Naive thymus-derived CD4-positive, alpha-beta T cell (primary cell): ENCODE results near the gene SYP. TPM values are rescaled to one million over a fixed set of nuclear protein-coding genes. Genes with fewer than 3 reads are reported as not detected.

ENCODE experiments used
- ATAC-seq: fragments of 150-1000 bp; cut with Tn5 transposase; 2 replicates; pipeline ENCODE4 v1.10.0; 2021; ENCODE audit warnings: mild to moderate bottlenecking, moderate library complexity
- CTCF ChIA-PET: fragments of 350-600 bp; sonication (Branson Sonifier 250); formaldehyde crosslinking; loops from one replicate; lab custom pipeline; 2021; ENCODE audit warnings: antibody characterized with exemption; lab: Charles Lee
- POLR2A ChIA-PET: fragments of 350-600 bp; sonication (Branson Sonifier 250); formaldehyde crosslinking; loops from one replicate; lab custom pipeline; 2021; ENCODE audit warnings: antibody characterized with exemption, inconsistent platforms; lab: Charles Lee
- DNase-seq, 9 donors: peaks; one replicate each; pipeline versions ENCODE4 v3.0.0 to v3.0.0-alpha.2; 2020 to 2022; ENCODE audit warnings: mixed read lengths in 1 of 9
- H3K27ac ChIP-seq: one replicate; pipeline ENCODE4 v1.7.0; 2013; ENCODE audit warnings: mild to moderate bottlenecking, low read depth, low read length, moderate library complexity
- H3K27me3 ChIP-seq, 2 donors: one replicate each; pipeline ENCODE4 v1.7.0; 2013; ENCODE audit warnings: low read length in 2 of 2, mild to moderate bottlenecking in 2 of 2, moderate library complexity in 2 of 2; ENCODE audit not compliant: control insufficient read depth in 2 of 2, insufficient read depth in 2 of 2
- H3K36me3 ChIP-seq, 3 experiments: 1 replicate in 2 of 3; 2 replicates in 1 of 3; pipeline ENCODE4 v1.7.0; 2013; ENCODE audit warnings: low read length in 3 of 3, mild to moderate bottlenecking in 3 of 3, moderate library complexity in 1 of 3; ENCODE audit not compliant: insufficient read depth in 3 of 3, control insufficient read depth in 2 of 3
- H3K4me1 ChIP-seq, 2 donors: one replicate each; pipeline ENCODE4 v1.7.0; 2013; ENCODE audit warnings: low read length in 2 of 2, mild to moderate bottlenecking in 2 of 2, moderate library complexity in 1 of 2; ENCODE audit not compliant: control insufficient read depth in 2 of 2, insufficient read depth in 2 of 2
- H3K4me3 ChIP-seq: 2 replicates; pipeline ENCODE4 v1.7.0; 2013; ENCODE audit warnings: mild to moderate bottlenecking, low read length
- H3K9me3 ChIP-seq, 3 experiments: 1 replicate in 2 of 3; 2 replicates in 1 of 3; pipeline ENCODE4 v1.7.0; 2013; ENCODE audit warnings: low read length in 3 of 3; ENCODE audit not compliant: control insufficient read depth in 2 of 3
- H3K27ac Mint-ChIP-seq, 9 donors: one replicate each; pipeline ENCODE4 v1.8.0; 2020 to 2022; ENCODE audit warnings: mixed read lengths in 9 of 9, mild to moderate bottlenecking in 8 of 9, moderate library complexity in 5 of 9, inconsistent platforms in 2 of 9
- H3K27me3 Mint-ChIP-seq, 5 donors: one replicate each; pipeline ENCODE4 v1.8.0; 2021 to 2022; ENCODE audit warnings: mixed read lengths in 5 of 5, mild to moderate bottlenecking in 1 of 5
- H3K36me3 Mint-ChIP-seq, 5 donors: one replicate each; pipeline ENCODE4 v1.8.0; 2020 to 2022; ENCODE audit warnings: mixed read lengths in 5 of 5, mild to moderate bottlenecking in 3 of 5, inconsistent platforms in 1 of 5
- H3K4me1 Mint-ChIP-seq, 7 donors: one replicate each; pipeline ENCODE4 v1.8.0; 2020 to 2022; ENCODE audit warnings: mixed read lengths in 7 of 7, mild to moderate bottlenecking in 3 of 7, inconsistent platforms in 1 of 7
- H3K4me3 Mint-ChIP-seq, 10 donors: one replicate each; pipeline ENCODE4 v1.8.0; 2020 to 2022; ENCODE audit warnings: mild to moderate bottlenecking in 10 of 10, mixed read lengths in 10 of 10, moderate library complexity in 6 of 10, inconsistent platforms in 2 of 10
- H3K9me3 Mint-ChIP-seq, 11 donors: one replicate each; pipeline ENCODE4 v1.8.0; 2020 to 2022; ENCODE audit warnings: mixed read lengths in 11 of 11, mild to moderate bottlenecking in 4 of 11, inconsistent platforms in 1 of 11, moderate library complexity in 1 of 11
- intact Hi-C, 2 donors: fragments of 100-400 bp; cut with micrococcal nuclease; formaldehyde crosslinking; loops; one replicate each; pipeline ENCODE4 v1.15.1; 2023
- polyA plus RNA-seq, 2 donors: library from polyadenylated mRNA; unstranded; fragments of 300-500 nt; fragmentation: Illumina TruSeq; gene quantifications; one replicate each; pipeline ENCODE4 v1.2.3, GENCODE V29; 2021
- total RNA-seq, 6 experiments: library from RNA in 5 of 6; stranded (reverse) in 5 of 6; gene quantifications; 1 replicate in 5 of 6; 2 replicates in 1 of 6; pipeline ENCODE4 v1.2.3 and lab custom pipeline; 2021 to 2026

The SYP gene
- total and polyA plus RNA-seq, 7 experiments from 2014 or later, result 0.26 to 2.2 (median 0.53) TPM

DNA sequence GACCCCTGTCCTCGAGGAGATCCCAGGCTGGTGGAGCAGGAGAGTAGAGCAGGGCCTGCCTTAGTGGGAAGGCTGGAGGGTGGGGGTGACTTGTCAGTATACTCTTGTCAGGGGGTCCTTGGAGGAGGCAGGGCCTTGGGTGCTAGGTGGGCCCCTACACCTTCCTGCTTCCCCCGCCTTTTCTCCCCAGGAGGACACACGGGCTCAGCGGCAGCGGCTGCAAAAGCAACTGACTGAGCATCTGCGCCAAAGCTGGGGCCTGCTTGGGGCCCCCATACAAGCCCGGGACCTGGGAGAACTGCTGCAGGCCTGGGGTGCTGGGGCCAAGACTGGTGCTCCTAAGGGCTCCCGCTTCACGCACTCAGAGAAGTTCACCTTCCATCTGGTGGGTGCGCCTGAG, 46.5 kb upstream of the SYP start:
- POLR2A ChIA-PET, result no interaction called here
- intact Hi-C loops, result no loop called here
- H3K9me3 ChIP-seq, result no peaks in the 10 kb centered on the region
- CTCF ChIA-PET, result no interaction called here
- peaks cover 0 to 2% (median 0%) of the 10 kb centered on the region in 11 donors for H3K9me3 Mint-ChIP-seq
- peaks cover 0 to 77% (median 3%) of the 10 kb centered on the region in 3 experiments for H3K36me3 ChIP-seq
- ATAC-seq (no peak), DNase-seq (no peak)
- no peaks in the 10 kb centered on the region for H3K4me1 ChIP-seq
- H3K27ac Mint-ChIP-seq, result peak overlapping the region in 1 of 9 donors; percentile 61
- H3K27me3 Mint-ChIP-seq, result no peaks in the 10 kb centered on the region
- H3K4me3 Mint-ChIP-seq, result no peak overlapping the region
- peaks cover 0 to 7% (median under 1%) of the 10 kb centered on the region in 7 donors for H3K4me1 Mint-ChIP-seq
- no peak overlapping the region for H3K27ac ChIP-seq
- H3K4me3 ChIP-seq, result no peak overlapping the region
- H3K36me3 Mint-ChIP-seq, result peaks cover 0 to 16% (median 5%) of the 10 kb centered on the region in 5 donors
- no peaks in the 10 kb centered on the region for H3K27me3 ChIP-seq

DNA sequence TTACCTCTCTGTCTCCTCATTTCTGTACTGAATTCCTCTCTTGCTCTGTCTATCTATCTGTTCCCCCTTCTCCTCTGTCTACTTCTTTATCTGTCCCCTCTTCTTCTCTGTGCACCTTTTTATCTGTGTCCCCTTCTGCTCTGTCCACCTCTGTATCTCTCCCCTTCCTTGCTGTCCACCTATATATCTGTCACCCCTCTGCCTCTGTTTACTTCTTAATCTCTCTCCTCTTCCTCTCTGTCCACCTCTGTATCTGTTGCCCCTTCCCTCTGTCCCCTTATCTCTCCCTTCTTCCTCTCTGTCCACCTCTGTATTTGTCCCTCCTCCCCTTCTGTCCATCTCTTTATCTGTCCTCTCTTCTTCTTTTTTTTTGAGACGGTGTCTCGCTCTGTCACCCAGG, 44.2 kb upstream of the SYP start:
- Mint-ChIP-seq H3K9me3 (peaks cover 0 to 2% (median 0%) of the 10 kb centered on the region in 11 donors), H3K4me1 (peaks cover 0 to 14% (median 11%) of the 10 kb centered on the region in 7 donors), H3K27ac (peak overlapping the region in 3 of 9 donors; percentile 13 to 83 (median 60)), H3K27me3 (no peaks in the 10 kb centered on the region), H3K36me3 (peaks cover 0 to 16% (median 4%) of the 10 kb centered on the region in 5 donors), H3K4me3 (no peak overlapping the region)
- Histone ChIP-seq H3K27me3 (no peaks in the 10 kb centered on the region), H3K4me1 (no peaks in the 10 kb centered on the region), H3K4me3 (no peak overlapping the region), H3K36me3 (peaks cover 0 to 73% (median 3%) of the 10 kb centered on the region in 3 experiments), H3K9me3 (no peaks in the 10 kb centered on the region), H3K27ac (no peak overlapping the region)
- no peak for DNase-seq
- ChIA-PET POLR2A (no interaction called here), CTCF (no interaction called here)
- intact Hi-C loops, result no loop called here
- ATAC-seq, result no peak

DNA sequence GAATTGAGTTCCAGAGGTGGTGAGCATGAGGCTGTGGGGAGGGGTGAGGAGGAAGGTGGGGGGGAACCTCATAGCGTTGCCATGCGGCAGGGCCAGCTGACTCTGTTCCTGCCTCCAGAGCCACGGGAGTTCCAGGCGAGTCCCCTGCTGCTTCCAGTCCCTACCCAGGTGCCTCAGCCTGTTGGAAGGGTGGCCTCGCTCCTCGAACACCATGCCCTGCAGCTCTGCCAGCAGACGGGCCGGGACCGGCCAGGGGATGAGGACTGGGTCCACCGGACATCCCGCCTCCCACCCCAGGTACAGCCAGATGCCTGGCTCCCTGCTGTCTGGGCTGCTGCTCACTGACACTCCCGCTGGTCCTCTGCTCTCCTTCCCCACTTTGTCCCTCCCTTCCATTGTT, 43.2 kb upstream of the SYP start:
- no peaks in the 10 kb centered on the region for H3K27me3 Mint-ChIP-seq
- H3K36me3 Mint-ChIP-seq, result peaks cover 0 to 14% (median 4%) of the 10 kb centered on the region in 5 donors

DNA sequence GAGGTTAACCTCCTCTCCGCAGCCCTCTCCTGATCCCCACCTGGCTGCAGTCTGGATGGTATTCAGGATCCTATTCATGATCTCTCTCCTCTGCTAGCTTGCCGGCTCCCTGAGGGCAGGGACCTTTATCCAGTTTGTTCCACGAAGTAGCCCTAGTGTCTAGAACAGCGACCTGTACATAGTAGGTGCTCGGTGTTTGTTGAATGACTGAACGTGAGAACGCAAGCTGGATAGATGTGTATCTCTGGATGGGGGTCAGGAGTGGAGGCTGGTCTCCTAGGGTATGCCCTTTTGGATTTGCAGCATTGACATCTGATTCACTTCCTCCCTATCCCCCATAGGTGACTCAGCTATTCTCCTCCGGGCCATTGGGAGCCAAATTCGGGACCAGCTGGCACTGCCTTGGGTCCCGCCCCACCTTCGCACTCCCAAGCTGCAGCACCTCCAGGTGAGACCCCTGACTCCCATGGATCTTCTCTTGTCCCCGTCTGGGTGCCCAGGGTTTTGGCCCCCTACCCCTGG, 42.6 kb upstream of the SYP start:
- Histone ChIP-seq H3K4me3 (no peak overlapping the region), H3K4me1 (no peaks in the 10 kb centered on the region), H3K36me3 (peaks cover 0 to 59% (median 3%) of the 10 kb centered on the region in 3 experiments), H3K27me3 (no peaks in the 10 kb centered on the region), H3K27ac (no peak overlapping the region), H3K9me3 (no peaks in the 10 kb centered on the region)
- CTCF ChIA-PET, result no interaction called here
- ATAC-seq (no peak), DNase-seq (no peak)
- no peak overlapping the region for H3K4me3 Mint-ChIP-seq
- H3K4me1 Mint-ChIP-seq, result peaks cover 0 to 18% (median 14%) of the 10 kb centered on the region in 7 donors
- POLR2A ChIA-PET, result no interaction called here
- H3K27ac Mint-ChIP-seq, result no peak overlapping the region
- no peaks in the 10 kb centered on the region for H3K27me3 Mint-ChIP-seq
- H3K36me3 Mint-ChIP-seq, result peaks cover 0 to 14% (median 4%) of the 10 kb centered on the region in 5 donors
- H3K9me3 Mint-ChIP-seq, result peaks cover 0 to 2% (median 0%) of the 10 kb centered on the region in 11 donors
- intact Hi-C loops, result no loop called here

More for the DNA sequence above, 43.2 kb upstream of the SYP start:
- DNase-seq (no peak), ATAC-seq (no peak)
- no peak overlapping the region for H3K4me3 ChIP-seq
- H3K36me3 ChIP-seq, result peaks cover 0 to 64% (median 3%) of the 10 kb centered on the region in 3 experiments
- CTCF ChIA-PET, result no interaction called here
- no peaks in the 10 kb centered on the region for H3K9me3 ChIP-seq
- Mint-ChIP-seq H3K4me3 (no peak overlapping the region), H3K27ac (no peak overlapping the region), H3K4me1 (peaks cover 0 to 18% (median 13%) of the 10 kb centered on the region in 7 donors), H3K9me3 (peaks cover 0 to 2% (median 0%) of the 10 kb centered on the region in 11 donors)
- H3K27me3 ChIP-seq, result no peaks in the 10 kb centered on the region
- no peaks in the 10 kb centered on the region for H3K4me1 ChIP-seq
- POLR2A ChIA-PET, result no interaction called here
- H3K27ac ChIP-seq, result no peak overlapping the region
- intact Hi-C loops, result no loop called here

DNA sequence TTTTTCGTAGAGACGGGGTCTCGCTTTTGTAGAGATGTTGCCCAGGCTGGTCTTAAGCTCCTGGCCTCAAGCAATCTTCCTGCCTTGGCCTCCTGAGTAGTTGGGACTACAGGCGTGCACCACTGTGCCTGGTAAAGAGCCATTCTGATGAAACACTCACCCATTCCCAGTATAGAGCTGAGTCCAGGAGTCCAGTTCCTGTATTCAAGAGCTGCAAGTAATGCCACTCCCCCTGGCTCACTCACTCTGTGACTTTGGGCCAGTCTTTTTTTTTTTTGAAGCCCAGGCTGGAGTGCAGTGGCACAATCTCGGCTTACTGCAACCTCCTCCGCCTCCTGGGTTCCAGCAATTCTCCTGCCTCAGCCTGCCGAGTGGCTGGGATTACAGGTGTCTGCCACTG, 38.7 kb upstream of the SYP start:
- Mint-ChIP-seq H3K4me3 (no peak overlapping the region), H3K27me3 (no peaks in the 10 kb centered on the region), H3K27ac (no peak overlapping the region), H3K4me1 (peaks cover 9 to 39% (median 32%) of the 10 kb centered on the region in 7 donors), H3K36me3 (peaks cover 0 to 12% (median 4%) of the 10 kb centered on the region in 5 donors), H3K9me3 (peaks cover 0 to 3% (median 0%) of the 10 kb centered on the region in 11 donors)
- DNase-seq, result no peak
- POLR2A ChIA-PET, result no interaction called here
- peaks cover 0 to 29% (median 0%) of the 10 kb centered on the region in 3 experiments for H3K36me3 ChIP-seq
- intact Hi-C loops, result no loop called here
- peaks cover 9 to 12% of the 10 kb centered on the region in 2 donors for H3K4me1 ChIP-seq
- CTCF ChIA-PET, result interaction anchor here (1.5 kb wide), 1 partner anchor 47 kb away, joined by 3 read pairs; no protein-coding TSS in a partner anchor
- H3K27ac ChIP-seq, result no peak overlapping the region
- no peak for ATAC-seq
- no peaks in the 10 kb centered on the region for H3K27me3 ChIP-seq
- H3K9me3 ChIP-seq, result no peaks in the 10 kb centered on the region
- H3K4me3 ChIP-seq, result no peak overlapping the region

DNA sequence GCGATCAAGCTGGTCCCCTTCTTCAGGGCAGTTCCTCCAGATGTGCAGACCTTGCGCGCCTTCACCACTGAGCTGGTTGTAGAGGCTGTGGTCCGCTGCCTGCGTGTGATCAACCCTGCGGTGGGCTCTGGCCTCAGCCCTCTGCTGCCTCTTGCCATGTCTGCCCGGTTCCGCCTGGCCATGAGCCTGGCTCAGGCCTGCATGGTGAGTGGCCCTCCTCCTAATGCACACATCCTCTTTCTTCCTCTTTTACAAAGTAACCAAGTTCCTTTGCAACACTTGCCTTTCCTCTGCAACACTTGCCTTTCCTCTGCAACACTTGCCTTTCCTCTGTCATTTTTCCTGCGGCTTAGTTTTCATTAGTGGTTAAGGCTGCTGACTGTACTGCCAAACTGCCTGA, 37.1 kb upstream of the SYP start:
- no peak for DNase-seq
- Mint-ChIP-seq H3K27me3 (no peaks in the 10 kb centered on the region), H3K4me1 (peaks cover 9 to 40% (median 32%) of the 10 kb centered on the region in 7 donors), H3K27ac (peak overlapping the region; percentile 42 to 90 (median 68)), H3K9me3 (peaks cover 0 to 3% (median 0%) of the 10 kb centered on the region in 11 donors), H3K4me3 (peak overlapping the region; percentile 75 to 97 (median 90)), H3K36me3 (peaks cover 0 to 6% (median 4%) of the 10 kb centered on the region in 5 donors)
- Histone ChIP-seq H3K9me3 (no peaks in the 10 kb centered on the region), H3K4me1 (peaks cover 9 to 12% of the 10 kb centered on the region in 2 donors), H3K27me3 (no peaks in the 10 kb centered on the region), H3K27ac (peak overlapping the region; percentile 7), H3K4me3 (peak overlapping the region; percentile 9), H3K36me3 (peaks cover 0 to 13% (median 0%) of the 10 kb centered on the region in 3 experiments)
- ChIA-PET CTCF (interaction anchor here (1.5 kb wide), 1 partner anchor 45 kb away, joined by 3 read pairs; no protein-coding TSS in a partner anchor), POLR2A (no interaction called here)
- peak; percentile 57 for ATAC-seq
- intact Hi-C loops, result no loop called here
